K562 (cell line): ENCODE results near the gene NUP62. TPM values are rescaled to one million over a fixed set of nuclear protein-coding genes. Genes with fewer than 3 reads are reported as not detected.
A peak's percentile ranks its signal among the peaks of the same experiment; 100 is the strongest.

Experiments used
- CBFA2T2 ChIP-seq: fragments of 450-650 bp; conservative IDR thresholded peaks from 2 replicates; pipeline ENCODE4 v1.6.1; 2017; ENCODE audit warnings: mild to moderate bottlenecking
- CHD7 ChIP-seq: fragments of 200-600 bp; sonication (generic); IDR thresholded peaks from one replicate; pipeline ENCODE4 v1.6.1; 2012; ENCODE audit warnings: mild to moderate bottlenecking, low read depth, low read length, inconsistent platforms
- DNMT1 ChIP-seq: fragments of 450-650 bp; IDR thresholded peaks from 2 replicates; pipeline ENCODE4 v1.6.1; 2016; ENCODE audit warnings: antibody characterized with exemption, mild to moderate bottlenecking
- ESRRA ChIP-seq: fragments of 450-650 bp; IDR thresholded peaks from 2 replicates; pipeline ENCODE4 v1.6.1; 2014; ENCODE audit warnings: low read depth, mild to moderate bottlenecking, moderate library complexity, borderline replicate concordance
- EWSR1 ChIP-seq: fragments of 450-650 bp; IDR thresholded peaks from 2 replicates; pipeline ENCODE4 v1.6.1; 2018; ENCODE audit warnings: borderline replicate concordance, mild to moderate bottlenecking, low read depth, moderate library complexity; ENCODE audit not compliant: partially characterized antibody
- HIVEP1 ChIP-seq: fragments of 250-450 bp; sonication (Bioruptor Pico); IDR thresholded peaks from 2 replicates; pipeline ENCODE4 v1.4.0; 2020; ENCODE audit warnings: mild to moderate bottlenecking
- MAFG ChIP-seq: fragments of 450-650 bp; conservative IDR thresholded peaks from 2 replicates; pipeline ENCODE4 v1.6.1; 2016; ENCODE audit warnings: missing genetic modification characterization, missing compliant biosample characterization
- MXD1 ChIP-seq: fragments of 250-450 bp; sonication (Bioruptor Pico); IDR thresholded peaks from 2 replicates; pipeline ENCODE4 v1.8.0; 2021; ENCODE audit warnings: borderline replicate concordance, mild to moderate bottlenecking, moderate library complexity; ENCODE audit not compliant: poor library complexity, severe bottlenecking
- NR2F6 ChIP-seq: fragments of 450-650 bp; formaldehyde crosslinking; IDR thresholded peaks from 2 replicates; pipeline ENCODE4 v1.4.0; 2020; ENCODE audit warnings: mild to moderate bottlenecking
- PATZ1 ChIP-seq: fragments of 250-450 bp; sonication (Bioruptor Pico); IDR thresholded peaks from 2 replicates; pipeline ENCODE4 v1.5.0; 2020; ENCODE audit warnings: mild to moderate bottlenecking, borderline replicate concordance
- PREB ChIP-seq: sonication (generic); formaldehyde crosslinking; IDR thresholded peaks from 2 replicates; pipeline ENCODE4 v1.8.1; 2023; ENCODE audit warnings: mild to moderate bottlenecking, missing genetic modification reagents
- TSC22D4 ChIP-seq: fragments of 450-650 bp; IDR thresholded peaks from 2 replicates; pipeline ENCODE4 v1.6.1; 2016; ENCODE audit warnings: missing genetic modification characterization, missing biosample characterization, control low read depth
- polyA plus RNA-seq, 8 experiments: library from polyadenylated mRNA; depleted of rRNA in 4 of 8; stranded (reverse) in 5 of 8; unstranded in 3 of 8; fragments of >200 nt; fragmentation: Nextera tagmentation in 2 of 8; fragmentation: Illumina TruSeq in 1 of 8; extraction: Ambion mirVana in 2 of 8; extraction: Trizol in 1 of 8; gene quantifications; 2 replicates each; pipeline versions ENCODE4 v1.2.1 to v1.2.3, GENCODE V29; 2011 to 2014; ENCODE audit warnings: inconsistent platforms in 1 of 8, missing spikeins in 1 of 8
- total RNA-seq, 7 experiments: library from RNA; depleted of rRNA in 6 of 7; stranded (reverse); fragments of >200 nt in 6 of 7; fragmentation: Illumina TruSeq in 2 of 7; extraction: Trizol in 2 of 7; gene quantifications; 2 replicates each; pipeline versions ENCODE4 v1.2.1 to v1.2.3, GENCODE V29; 2011 to 2021; ENCODE audit warnings: low replicate concordance in 1 of 7

Gene NUP62
- total and polyA plus RNA-seq, 9 of the 15 experiments (the other 6 are each of a cell fraction or from before 2014, with no cell fraction given) = 16.9 to 109 (median 66.0) TPM

- TF ChIP-seq CHD7 (no peak), MAFG (no peak), DNMT1 (no peak), ESRRA (peak; percentile 17; the same call in 1 of the 2 replicates), PREB (no peak), TSC22D4 (tag) (no peak), MXD1 (no peak), PATZ1 (no peak), HIVEP1 (CRISPR knock-in tag) (no peak), NR2F6 (no peak), EWSR1 (no peak), CBFA2T2 (no peak)
These were observed 59.6 kb downstream of the NUP62 start (continued) for GRCh38 chr19:49869484-49870308.
